HPDE6-E6E7 (cell line): Measurements from ENCODE around the gene SLC16A3.
A peak's percentile ranks its signal among the peaks of the same experiment; 100 is the strongest.

Source experiments
- DNase-seq: peaks from one replicate; pipeline ENCODE4 v3.0.0; 2011; ENCODE audit warnings: missing footprints; ENCODE audit errors: extremely low spot score

SLC16A3 gene

DNA sequence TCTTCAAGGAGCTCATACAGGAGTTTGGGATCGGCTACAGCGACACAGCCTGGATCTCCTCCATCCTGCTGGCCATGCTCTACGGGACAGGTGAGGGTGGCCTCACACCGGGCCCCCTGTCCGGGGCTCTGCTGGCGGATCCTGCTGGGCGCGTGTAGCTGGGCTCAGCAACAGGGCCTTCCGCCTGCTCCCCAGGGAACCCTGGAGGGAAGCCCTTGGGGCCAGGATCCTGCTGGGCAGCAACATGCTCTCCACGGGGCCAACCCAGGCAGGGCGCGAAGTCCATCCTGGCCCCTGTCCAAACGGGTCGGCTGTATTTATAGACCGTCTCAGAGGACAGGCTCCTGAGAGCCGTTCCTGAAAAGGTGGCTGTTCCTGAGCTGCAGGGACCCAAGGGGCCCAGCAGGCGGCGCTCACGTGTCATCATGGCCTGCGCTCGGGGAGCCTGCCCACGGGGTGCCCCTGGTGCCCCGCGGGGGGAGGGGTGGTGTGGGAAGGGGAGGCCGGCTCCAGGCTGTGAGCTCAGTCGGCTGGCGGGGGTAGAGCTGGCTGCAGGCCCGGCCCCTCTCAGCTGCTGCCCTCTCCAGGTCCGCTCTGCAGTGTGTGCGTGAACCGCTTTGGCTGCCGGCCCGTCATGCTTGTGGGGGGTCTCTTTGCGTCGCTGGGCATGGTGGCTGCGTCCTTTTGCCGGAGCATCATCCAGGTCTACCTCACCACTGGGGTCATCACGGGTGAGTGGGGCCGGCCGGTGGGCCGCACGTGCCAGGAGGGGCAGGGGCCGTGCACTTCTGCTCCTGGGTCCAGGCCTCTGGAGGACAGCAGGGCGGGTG is 7.5 kb downstream of the SLC16A3 start:
- no peak for DNase-seq

DNA sequence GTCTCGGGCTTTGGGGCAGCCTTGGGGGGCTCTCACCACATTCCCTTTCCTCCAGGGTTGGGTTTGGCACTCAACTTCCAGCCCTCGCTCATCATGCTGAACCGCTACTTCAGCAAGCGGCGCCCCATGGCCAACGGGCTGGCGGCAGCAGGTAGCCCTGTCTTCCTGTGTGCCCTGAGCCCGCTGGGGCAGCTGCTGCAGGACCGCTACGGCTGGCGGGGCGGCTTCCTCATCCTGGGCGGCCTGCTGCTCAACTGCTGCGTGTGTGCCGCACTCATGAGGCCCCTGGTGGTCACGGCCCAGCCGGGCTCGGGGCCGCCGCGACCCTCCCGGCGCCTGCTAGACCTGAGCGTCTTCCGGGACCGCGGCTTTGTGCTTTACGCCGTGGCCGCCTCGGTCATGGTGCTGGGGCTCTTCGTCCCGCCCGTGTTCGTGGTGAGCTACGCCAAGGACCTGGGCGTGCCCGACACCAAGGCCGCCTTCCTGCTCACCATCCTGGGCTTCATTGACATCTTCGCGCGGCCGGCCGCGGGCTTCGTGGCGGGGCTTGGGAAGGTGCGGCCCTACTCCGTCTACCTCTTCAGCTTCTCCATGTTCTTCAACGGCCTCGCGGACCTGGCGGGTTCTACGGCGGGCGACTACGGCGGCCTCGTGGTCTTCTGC is 8.4 kb downstream of the SLC16A3 start:
- no peak for DNase-seq

DNA sequence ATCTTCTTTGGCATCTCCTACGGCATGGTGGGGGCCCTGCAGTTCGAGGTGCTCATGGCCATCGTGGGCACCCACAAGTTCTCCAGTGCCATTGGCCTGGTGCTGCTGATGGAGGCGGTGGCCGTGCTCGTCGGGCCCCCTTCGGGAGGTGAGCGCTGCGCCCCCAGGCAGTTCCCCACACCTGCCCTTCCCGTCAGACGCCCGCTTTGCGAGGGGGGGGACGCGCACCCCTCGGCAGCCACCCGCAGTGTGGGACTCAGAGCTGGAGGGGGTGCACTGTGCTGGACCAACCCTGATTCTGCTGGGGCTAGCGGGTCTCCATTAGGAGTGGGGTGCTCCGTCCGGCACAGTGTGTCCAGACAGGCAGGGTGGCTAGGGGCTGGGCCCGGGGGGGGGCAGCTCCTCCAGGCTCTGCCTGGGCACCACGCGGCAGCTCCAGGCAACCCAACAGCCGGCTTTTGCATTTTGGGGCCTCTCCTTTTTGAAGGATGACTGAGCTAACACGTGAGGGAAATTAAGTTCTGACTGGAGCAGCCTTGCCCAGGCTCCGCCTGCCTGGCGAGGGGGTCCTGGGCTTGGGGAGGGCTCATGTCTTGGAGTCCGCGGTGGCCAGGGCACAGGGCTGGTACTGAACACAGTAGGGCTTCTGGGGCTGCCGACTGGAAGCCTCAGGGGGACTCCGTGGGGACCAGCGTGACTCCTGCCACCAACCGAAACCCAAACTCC is 9.1 kb downstream of the SLC16A3 start:
- no peak for DNase-seq

DNA sequence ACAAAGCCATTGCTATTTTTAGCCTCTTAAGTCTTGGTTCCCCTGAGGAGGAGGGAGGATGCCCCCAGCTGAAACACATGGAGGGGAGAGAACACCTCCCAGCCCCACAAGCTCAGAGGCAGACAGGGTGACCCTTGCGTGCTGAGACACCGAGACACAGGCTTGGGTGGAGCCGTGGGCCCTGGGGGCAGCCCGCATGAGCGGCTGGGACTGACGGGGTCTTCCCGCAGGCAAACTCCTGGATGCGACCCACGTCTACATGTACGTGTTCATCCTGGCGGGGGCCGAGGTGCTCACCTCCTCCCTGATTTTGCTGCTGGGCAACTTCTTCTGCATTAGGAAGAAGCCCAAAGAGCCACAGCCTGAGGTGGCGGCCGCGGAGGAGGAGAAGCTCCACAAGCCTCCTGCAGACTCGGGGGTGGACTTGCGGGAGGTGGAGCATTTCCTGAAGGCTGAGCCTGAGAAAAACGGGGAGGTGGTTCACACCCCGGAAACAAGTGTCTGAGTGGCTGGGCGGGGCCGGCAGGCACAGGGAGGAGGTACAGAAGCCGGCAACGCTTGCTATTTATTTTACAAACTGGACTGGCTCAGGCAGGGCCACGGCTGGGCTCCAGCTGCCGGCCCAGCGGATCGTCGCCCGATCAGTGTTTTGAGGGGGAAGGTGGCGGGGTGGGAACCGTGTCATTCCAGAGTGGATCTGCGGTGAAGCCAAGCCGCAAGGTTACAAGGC is 9.8 kb downstream of the SLC16A3 start:
- DNase-seq = peak; percentile 82

DNA sequence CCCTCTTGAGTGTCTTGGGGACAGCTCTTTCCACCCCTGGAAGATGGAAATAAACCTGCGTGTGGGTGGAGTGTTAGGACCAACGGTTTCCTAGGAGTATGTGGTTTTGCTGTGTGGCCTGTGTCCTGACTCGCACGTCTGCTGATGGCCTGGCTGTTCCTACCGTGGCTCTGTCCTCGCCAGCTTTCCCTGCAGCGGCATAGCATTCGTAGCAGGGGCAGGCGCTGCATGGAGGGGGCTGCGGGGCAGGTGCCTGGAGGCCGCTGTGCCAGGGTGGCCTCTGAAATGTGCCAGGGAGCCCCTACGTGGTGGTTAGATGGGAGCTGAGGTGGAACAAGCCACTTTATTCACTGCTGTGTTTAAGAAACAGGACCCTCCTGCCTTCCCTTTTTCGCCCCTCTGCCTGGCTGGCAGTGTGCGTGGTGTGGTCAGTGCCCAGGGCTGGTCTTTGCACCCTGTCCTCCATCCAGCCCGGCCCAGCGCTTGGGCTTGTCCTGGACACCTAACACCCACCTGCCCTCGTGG is 10.6 kb downstream of the SLC16A3 start:
- no peak for DNase-seq

DNA sequence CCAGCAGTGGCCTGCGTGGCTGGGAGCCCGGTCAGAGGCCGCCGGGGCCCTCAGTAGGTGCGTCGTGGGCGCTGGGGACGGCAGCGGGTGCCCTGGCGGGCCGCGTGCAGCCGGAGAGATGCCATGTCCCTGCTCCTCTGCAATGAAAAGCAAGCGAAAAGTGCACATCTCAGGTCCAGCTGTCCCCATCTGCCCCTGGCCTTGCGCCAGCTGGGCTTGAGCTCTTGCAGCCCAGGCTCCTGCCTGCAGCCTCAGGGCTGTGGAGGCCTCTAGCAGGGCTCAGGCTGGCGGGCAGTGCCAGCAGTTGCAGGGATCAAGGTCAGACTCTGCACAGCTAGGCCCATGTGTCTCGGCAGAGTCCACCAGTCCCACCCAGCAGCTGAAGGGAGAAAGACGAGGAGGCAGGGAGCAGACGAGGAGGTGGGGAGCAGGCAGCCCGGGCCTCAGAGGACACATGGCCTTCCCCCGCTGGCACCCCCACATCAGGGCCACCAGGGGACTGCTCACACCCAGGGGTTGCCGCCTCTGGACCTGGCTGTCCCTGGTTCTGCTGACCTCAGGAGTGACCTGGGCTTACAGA is 11.2 kb downstream of the SLC16A3 start:
- no peak for DNase-seq

DNA sequence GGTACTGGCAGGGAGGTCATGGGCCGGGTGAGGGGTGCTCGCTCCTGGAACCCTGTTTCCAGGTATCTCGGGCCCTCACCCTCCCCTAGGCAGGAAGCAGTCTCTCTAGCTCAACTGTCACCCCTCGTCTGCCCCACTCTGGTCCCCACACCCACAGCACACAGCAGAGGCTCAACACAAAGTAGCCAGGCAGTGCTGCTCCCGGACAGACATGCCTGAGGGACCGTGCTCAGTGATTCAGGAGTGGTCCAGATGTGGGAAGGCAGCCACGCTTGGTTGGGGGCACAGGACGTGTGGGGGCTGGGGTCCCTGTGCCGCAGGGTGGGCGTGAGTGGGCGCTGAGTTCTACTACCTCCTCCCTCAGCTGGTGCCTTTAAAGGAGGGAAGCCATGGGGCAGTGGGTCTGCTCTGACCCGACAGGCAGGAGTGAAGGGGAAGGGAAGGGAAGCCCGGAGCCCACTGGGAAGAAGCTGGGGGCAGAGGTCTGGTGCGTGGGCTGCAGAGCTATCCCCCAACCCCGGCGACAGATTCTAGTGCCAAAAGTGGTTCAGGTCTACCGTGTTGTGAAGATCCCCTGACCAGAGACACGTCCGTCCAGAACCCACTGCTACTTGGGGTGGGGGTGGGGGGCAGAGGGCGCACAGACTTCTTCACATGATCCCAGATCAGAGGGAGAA is 11.8 kb downstream of the SLC16A3 start:
- DNase-seq = no peak

DNA sequence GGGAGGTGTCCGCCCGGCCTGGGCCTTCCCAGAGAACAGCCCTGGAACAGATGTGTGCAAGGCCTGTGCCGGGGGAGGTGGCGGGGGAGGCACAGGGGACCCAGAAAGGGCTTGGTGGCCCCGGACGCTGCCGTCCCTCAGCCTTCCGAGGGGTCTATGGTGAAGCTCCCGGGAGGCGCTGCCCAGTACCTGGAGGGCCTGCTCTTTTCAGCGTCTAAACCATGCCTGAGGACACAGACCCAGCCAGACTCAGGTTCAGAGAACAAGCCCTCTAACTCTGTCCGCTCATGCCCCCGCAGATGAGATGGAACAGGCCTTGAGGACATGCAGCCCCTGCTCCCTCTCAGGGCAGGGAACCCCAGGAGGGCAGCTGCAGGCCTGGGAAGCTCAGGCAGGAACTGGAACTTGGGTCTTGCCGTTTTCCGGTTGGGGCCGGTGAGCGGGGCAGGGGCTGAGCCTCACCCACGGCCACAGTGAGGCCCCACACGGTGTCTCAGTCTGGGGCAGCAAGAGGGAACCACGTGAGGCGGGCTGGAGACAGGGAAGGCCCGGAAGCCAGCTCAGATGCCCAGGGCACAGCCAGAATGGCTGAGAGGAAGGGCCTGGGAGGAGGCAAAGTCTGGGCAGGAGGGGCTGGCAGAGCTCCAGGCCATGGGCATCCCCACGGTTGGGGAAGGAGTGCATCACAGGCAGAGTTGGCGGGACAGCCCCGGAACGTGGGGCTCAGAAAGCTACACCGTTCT is 12.5 kb downstream of the SLC16A3 start:
- DNase-seq = no peak

DNA sequence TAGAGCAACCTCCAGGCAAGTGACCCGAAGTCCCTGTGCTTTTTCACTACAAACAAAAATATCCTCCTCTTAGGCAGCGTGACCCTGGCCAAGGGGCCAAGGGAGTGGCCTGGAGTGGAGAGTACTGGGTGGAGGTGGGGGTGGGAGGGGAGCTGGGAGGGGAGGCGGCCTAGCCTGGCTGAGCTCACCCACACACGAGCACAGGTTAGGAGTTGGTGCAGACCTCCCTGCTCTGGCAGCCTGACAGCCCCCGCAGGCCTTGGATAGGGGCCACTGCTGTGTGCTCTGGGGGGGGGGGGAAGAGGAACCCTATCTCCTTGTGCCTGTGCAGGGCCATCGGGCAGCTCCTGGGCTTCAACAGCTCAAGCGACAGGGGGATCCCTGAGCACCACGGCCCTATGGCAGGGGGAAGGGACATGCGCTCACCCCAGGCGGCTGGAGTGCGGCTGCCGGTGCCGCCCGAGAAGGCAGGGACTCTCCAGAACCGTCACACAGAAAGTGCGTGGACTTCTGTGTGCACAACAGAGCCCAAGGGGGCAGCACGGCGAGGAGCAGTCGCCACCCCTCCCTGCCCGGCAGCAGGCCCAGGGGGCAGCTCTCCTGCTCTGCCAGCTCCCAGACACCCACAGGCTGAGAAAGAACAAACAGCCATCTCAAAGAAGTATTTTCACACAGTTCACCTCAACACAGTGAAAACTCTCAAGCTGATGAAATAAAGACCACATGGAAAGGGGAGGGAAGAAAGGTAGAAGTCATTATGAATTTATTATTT is 13.3 kb downstream of the SLC16A3 start:
- no peak for DNase-seq

DNA sequence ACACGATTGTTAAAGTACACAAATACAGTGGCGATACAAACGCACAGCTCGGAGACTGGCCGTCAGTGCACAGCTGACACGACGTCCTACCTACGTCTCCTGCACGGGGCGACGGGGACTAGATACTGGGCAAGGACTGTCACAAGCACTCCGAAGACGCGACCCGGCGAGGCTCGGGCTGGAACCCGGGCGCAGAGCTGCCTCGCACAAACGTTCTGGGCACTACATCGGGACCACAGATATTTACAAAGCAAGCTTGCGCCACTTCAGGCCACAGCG is 13.8 kb downstream of the SLC16A3 start:
- DNase-seq = no peak

DNA sequence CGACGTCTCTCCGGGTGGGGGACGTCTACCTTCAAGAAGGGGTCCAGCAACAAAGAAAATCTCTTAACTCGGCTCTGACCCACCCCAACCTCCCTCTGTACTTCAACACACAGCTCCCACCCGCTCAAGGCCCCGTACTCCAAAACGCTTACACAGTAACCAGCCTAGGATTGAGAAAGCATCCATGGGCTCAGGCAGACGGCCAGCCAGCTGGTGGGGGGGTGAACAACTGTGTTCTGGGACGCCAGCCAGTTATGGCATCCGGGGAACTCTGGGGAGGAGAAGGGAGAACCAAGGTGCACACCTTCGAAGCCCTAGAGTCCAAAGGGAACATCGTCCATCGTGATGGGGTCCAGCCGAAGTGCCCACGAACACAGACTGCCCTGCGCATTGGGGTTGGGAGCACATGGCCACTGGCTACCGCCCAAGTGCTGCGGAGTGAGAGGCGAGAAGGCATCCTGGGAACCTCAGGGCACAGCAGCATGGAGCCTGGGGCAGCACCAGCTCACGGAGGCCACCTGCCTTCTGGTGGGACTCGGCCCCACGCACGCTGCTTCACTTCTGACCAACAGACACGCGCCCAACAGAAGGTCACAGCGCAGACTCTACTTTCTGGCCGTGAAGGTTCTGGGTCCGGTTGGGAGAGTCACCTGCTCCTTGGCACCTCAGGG is 14.3 kb downstream of the SLC16A3 start:
- DNase-seq = no peak

DNA sequence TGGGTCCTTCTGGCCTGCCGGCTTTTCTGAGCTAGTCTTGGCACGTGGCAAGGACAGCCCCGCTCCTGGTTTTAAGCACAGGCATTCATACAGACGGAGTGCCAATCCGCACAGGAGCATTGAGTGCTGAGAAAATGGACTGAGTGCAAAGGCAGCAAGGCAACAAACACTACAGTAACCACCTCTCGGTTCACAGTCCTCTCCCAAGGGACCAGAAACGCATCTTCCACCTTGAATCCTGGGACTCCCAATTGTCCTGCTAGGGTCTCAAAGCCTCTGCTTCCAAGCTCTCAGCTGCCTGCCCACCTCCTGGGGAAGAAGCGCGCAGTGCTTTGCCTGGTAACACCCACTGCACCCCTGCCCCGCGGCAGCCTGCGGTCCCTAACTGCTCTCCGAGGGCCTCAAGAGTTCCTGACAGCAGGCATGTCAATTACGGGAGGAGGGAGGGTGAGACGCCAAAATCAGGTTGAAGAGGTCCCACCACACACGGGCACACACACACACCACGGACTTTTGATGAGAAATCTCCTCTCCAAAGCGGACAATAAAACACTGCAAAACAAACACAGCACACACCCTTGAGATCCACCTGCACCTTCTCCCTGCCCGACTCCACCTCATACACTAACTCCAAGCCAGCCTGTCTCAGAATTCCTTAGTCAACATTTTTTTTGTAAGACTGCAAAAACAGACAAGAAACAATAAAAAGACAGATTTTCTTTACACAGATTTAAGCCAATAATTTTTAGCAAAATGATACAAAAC is 15.0 kb downstream of the SLC16A3 start:
- no peak for DNase-seq

DNA sequence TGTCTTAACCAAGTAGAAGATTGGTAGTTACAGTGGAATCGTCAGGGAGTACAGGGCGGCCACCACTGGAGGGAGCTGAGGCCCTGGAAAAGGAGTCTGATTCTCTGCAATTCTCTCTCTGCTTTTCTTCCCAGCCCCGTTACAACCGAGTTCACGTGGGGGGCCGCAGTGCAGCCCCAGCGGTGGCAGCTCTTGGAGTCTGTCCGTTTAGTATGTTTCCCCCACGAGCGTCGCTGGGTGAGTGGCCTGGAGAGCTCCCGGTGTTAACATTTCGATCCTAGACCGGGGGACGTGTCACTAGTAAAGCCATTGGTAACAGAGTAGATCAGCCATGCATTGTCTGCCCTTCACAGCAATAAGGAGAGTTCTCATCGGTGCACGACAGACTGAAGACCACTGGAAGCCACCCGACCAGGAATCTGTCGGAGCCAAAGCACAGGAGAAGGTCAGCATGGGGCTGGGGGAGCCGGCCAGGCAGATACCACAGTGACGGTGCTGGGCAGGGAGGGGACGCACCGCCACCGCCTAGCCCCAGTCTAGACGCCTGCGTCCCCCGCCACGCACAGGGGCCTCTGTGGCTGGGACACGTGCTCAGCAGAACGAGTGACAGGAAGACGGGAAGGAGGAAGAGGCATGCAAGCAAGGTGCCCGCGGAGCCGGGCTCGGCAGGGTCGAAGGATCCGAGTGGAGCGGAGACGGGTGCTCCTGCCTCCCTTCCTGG is 15.7 kb downstream of the SLC16A3 start:
- DNase-seq = no peak

DNA sequence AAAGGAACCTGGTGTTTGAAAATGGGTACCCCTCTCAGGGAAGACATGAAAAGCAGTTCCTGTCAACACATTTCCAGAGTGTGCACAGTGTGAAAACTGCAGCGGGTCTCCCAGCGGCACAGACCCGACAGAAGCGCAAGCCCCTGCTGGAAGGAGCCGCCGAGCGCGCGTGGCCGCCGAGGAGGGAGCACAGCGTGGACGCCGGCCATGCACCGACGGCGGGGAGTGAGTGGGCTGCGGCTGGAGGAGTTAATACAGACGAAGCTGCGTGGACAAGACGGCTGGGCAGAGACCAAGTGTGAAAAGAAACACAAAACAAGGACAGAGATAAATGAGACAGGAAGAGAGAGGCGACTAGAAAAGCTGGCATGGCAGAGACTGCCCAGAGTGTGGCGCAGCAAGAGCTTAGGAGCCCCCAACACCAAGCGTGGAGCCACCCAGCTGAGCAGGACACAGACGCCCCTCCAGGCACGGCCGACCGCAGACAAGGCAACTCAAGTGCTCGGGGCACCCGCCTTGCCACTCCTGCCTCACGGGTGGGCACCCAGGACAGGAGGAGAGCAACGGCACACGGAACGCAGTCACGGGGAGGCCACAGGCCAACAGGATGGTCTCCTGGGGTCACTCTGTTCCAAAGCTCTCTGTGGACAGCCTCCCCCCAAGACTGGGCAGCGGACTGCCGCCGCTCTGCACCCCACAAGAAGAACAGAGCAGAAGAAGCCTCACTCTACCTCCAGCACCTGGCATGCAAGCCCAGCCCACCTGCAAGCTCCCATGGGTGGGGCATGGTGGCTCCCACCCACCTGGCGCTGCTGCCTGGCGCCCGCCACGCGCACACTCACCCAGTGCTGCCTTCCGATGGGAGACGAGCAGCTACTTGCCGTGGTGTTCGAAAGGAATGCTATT is 16.5 kb downstream of the SLC16A3 start:
- no peak for DNase-seq

DNA sequence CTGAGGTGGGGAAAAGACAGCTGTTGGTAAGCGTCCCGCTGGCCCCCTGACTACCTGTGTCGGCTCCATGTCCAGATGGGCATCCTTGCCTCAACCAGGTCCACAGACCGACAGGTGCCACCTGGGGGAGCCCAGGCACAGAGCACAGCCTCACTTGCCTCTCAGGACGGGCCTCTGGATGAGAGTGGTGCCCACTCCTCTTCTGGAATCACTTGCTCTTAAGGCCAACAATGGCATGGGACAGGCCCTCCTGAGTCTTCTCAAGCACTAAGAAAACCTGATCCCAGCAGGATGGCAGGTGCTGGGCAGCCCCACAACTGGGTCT is 17.2 kb downstream of the SLC16A3 start:
- DNase-seq = no peak

DNA sequence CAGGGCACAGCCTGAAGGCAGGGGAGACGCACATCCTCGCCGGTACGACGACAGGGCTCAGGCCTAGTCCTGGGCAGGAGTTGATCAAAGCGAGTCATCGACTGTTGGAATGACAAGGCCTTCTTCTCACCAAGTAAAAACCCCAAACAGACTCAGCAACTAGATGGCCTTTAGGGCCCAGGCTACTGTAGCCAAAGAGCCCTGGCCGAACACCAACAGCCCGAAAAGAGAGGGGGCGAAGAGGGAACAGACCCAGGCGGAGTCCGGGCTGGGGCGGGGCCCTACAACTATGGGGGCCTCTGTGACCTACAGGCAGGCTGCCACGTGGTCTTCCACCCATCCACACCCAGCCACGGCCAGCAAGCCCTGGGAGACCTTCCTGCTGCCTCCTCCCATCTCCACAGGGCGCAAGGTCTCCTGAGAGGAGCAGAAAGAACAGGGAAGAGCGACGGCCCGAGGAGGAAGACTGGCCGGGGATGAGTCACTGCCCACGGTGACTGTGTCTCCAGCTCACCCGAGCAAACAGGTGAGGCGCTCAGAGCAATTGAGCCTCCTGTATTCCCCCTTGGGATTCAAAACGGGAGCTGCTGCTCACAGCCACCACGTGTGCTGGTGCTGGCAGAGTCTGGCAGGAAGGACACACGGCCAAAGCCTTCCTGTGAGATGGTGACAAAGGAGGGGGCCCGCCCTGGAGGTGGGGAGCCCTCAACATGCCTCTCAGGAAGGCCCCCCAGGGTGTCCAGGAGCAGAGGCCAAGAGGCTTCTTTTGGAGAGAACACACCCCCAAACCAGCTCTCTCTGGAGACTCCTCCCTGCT is 17.7 kb downstream of the SLC16A3 start:
- DNase-seq = peak; percentile 92
